K562 (cell line): ENCODE data around the gene USP27X.

Source experiments
- BRF1 ChIP-seq: IDR thresholded peaks from 3 replicates; pipeline ENCODE4 v1.6.1; 2011; ENCODE audit warnings: borderline replicate concordance, mild to moderate bottlenecking; ENCODE audit not compliant: insufficient read length; ENCODE audit errors: extremely low read depth
- CTBP1 ChIP-seq: fragments of 450-650 bp; IDR thresholded peaks from 2 replicates; pipeline ENCODE4 v1.6.1; 2016; ENCODE audit warnings: borderline replicate concordance
- DNMT1 ChIP-seq: fragments of 450-650 bp; IDR thresholded peaks from 2 replicates; pipeline ENCODE4 v1.6.1; 2016; ENCODE audit warnings: antibody characterized with exemption, mild to moderate bottlenecking
- ESRRA ChIP-seq: fragments of 450-650 bp; IDR thresholded peaks from 2 replicates; pipeline ENCODE4 v1.6.1; 2014; ENCODE audit warnings: low read depth, mild to moderate bottlenecking, moderate library complexity, borderline replicate concordance
- HDAC3 ChIP-seq: fragments of 450-650 bp; IDR thresholded peaks from 2 replicates; pipeline ENCODE4 v1.6.1; 2018; ENCODE audit warnings: borderline replicate concordance, mild to moderate bottlenecking, moderate library complexity; ENCODE audit not compliant: partially characterized antibody
- NFE2L1 ChIP-seq: fragments of 450-650 bp; IDR thresholded peaks from 2 replicates; pipeline ENCODE4 v1.6.1; 2016; ENCODE audit warnings: missing genetic modification characterization, low read depth, mild to moderate bottlenecking, missing compliant biosample characterization, moderate library complexity, borderline replicate concordance
- SRSF1 ChIP-seq: fragments of 200-400 bp; formaldehyde crosslinking; IDR thresholded peaks from 2 replicates; pipeline ENCODE4 v1.6.1; 2017; ENCODE audit warnings: mild to moderate bottlenecking, low read depth, low read length, moderate library complexity
- TCF7 ChIP-seq: sonication (generic); IDR thresholded peaks from 2 replicates; pipeline ENCODE4 v1.6.1; 2016; ENCODE audit warnings: antibody characterized with exemption, borderline replicate concordance
- THRAP3 ChIP-seq: fragments of 450-650 bp; IDR thresholded peaks from 2 replicates; pipeline ENCODE4 v1.6.1; 2016; ENCODE audit warnings: mild to moderate bottlenecking, inconsistent platforms, borderline replicate concordance
- U2AF1 ChIP-seq: fragments of 200-400 bp; formaldehyde crosslinking; optimal IDR thresholded peaks from 2 replicates; pipeline ENCODE3; 2017; ENCODE audit warnings: mild to moderate bottlenecking, low read depth, low read length, moderate library complexity
- ZFX ChIP-seq: sonication (generic); formaldehyde crosslinking; IDR thresholded peaks from 2 replicates; pipeline ENCODE4 v1.8.0; 2022; ENCODE audit warnings: mild to moderate bottlenecking, missing genetic modification reagents, moderate library complexity
- ZNF384 ChIP-seq: IDR thresholded peaks from 2 replicates; pipeline ENCODE4 v1.6.1; 2012; ENCODE audit warnings: low read depth, low read length, improper control_type of control experiment
- TF ChIP-seq, protein P1 (sequence below), 3 experiments: IDR thresholded peaks in 2 of 3; conservative IDR thresholded peaks in 1 of 3; 2 replicates each; pipeline ENCODE4 v1.5.1; 2011 to 2012; ENCODE audit warnings: low read length in 3 of 3, mild to moderate bottlenecking in 3 of 3, control low read depth in 2 of 3, improper control_type of control experiment in 1 of 3, inconsistent platforms in 1 of 3, low read depth in 1 of 3, mixed read lengths in 1 of 3, moderate library complexity in 1 of 3; ENCODE audit not compliant: insufficient read depth in 2 of 3

GRCh38 chrX:49921109-49921508 is 41.8 kb downstream of the USP27X start:
- TF ChIP-seq SRSF1 (no peak), U2AF1 (no peak), BRF1 (no peak), THRAP3 (no peak), ZNF384 (no peak), TCF7 (no peak), HDAC3 (no peak), NFE2L1 (no peak), ZFX (CRISPR knock-in tag) (no peak), DNMT1 (no peak), ESRRA (no peak), CTBP1 (no peak; the same call in 1 of the 2 replicates)
- TF ChIP-seq, protein P1, sequence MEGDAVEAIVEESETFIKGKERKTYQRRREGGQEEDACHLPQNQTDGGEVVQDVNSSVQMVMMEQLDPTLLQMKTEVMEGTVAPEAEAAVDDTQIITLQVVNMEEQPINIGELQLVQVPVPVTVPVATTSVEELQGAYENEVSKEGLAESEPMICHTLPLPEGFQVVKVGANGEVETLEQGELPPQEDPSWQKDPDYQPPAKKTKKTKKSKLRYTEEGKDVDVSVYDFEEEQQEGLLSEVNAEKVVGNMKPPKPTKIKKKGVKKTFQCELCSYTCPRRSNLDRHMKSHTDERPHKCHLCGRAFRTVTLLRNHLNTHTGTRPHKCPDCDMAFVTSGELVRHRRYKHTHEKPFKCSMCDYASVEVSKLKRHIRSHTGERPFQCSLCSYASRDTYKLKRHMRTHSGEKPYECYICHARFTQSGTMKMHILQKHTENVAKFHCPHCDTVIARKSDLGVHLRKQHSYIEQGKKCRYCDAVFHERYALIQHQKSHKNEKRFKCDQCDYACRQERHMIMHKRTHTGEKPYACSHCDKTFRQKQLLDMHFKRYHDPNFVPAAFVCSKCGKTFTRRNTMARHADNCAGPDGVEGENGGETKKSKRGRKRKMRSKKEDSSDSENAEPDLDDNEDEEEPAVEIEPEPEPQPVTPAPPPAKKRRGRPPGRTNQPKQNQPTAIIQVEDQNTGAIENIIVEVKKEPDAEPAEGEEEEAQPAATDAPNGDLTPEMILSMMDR (IDR thresholded peaks at IDR 0.05 in 2 of 3, conservative IDR thresholded peaks at IDR 0.05 in 1 of 3; ENCODE audit: insufficient read depth in 2 of 3, low read depth in 1 of 3, low read length in 3 of 3), result no peak
